HG02840 (cell line): Measurements from ENCODE around the gene ARHGEF17.
A peak's percentile ranks its signal among the peaks of the same experiment; 100 is the strongest.

Source experiments
- ATAC-seq: cut with Tn5 transposase; IDR thresholded peaks from one replicate; pipeline ENCODE4 v1.9.1; 2021; ENCODE audit warnings: mild to moderate bottlenecking, moderate library complexity, moderate number of reproducible peaks; ENCODE audit not compliant: unreplicated experiment, low FRiP score

Gene ARHGEF17

DNA sequence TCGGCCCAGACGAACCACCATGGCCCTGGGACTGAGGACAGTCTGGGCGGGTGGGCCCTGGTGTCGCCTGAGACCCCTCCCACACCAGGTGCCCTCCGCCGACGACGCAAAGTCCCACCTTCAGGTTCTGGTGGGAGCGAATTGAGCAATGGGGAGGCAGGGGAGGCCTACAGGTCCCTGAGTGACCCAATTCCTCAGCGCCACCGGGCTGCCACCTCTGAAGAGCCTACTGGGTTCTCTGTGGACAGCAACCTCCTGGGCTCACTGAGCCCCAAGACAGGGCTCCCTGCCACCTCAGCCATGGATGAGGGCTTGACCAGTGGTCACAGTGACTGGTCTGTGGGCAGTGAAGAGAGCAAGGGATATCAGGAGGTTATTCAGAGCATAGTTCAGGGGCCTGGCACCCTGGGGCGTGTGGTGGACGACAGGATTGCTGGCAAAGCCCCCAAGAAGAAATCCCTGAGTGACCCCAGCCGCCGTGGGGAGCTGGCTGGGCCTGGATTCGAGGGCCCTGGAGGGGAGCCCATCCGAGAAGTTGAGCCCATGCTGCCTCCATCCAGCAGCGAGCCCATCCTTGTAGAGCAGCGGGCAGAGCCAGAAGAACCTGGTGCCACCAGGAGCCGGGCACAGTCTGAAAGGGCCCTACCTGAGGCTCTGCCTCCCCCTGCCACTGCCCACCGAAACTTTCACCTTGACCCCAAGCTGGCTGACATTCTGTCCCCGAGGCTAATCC, 2.8 kb downstream of the ARHGEF17 start:
- ATAC-seq: no peak

DNA sequence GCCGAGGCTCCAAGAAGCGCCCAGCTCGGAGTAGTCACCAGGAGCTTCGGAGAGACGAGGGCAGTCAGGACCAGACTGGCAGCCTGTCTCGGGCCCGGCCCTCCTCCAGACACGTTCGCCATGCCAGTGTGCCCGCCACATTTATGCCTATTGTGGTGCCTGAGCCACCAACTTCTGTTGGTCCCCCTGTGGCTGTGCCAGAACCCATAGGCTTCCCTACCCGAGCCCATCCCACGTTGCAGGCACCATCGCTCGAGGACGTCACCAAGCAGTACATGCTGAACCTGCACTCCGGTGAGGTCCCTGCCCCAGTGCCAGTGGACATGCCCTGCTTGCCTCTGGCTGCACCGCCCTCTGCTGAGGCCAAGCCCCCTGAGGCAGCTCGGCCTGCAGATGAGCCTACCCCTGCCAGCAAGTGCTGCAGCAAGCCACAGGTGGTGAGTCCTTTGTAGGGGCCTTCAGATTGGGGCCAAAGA, 3.4 kb downstream of the ARHGEF17 start:
- ATAC-seq: no peak

DNA sequence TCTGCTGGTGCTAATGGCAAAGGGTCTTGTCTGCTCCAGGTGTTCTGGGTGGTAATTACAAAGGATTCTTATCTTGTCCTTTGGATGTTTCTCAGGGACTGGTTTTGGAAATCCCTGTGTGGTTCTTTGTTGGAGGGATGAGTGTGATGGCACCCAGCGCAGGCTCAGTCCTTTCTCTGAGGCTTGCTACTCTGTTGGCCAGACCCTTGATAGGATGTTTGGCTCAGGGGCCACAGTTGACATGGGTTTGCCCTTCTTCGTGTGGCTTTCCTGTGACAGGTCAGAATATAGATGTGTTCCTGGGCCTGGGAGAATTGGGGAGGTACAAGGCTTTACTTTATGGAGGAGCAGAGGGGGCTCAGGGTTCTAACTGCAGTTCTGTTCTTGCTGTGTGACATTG, 4.0 kb downstream of the ARHGEF17 start:
- ATAC-seq: no peak

DNA sequence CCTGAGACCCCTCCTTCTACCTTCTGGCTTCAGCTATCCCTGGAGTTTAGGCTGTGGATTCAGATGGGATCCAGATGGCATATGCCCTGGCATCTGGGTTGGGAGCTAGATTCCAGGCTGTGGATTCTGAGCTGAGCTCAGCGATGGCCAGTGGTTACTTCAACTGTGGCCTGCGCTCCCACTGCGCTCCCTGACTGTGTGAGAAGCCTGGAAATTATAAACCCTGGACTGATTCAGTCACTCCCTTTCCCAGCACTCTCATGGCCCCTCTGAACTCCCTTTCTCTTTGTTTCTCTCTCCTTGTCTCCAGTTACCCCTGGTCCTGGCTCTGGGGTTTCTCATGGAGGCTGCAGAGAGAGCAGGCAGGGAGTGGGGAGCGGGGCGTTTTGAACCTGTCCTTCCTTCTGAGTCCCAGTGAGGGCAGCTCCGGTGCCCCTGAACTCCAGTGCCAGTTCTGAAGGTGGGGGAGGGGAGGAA, 4.8 kb downstream of the ARHGEF17 start:
- no peak for ATAC-seq

DNA sequence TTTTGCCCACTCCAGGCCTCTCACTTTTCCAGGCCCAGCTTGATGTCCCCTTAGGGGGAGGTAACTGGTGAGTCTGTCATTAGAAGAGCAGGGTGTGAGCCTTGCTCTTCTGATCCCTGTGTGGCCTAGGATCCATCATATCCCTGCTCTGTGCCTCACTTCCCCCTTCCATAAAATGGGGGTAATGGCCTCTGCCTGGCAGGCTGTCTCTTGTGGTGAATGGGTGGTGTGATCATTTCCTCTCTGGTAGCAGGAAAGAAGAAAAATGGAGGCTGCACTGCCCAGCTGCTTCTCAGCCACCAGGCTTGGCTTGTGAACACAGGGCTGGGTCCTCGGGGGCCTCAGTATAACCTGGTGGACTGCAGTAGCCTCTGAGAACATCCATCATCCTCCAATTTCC, 5.6 kb downstream of the ARHGEF17 start:
- ATAC-seq: no peak

DNA sequence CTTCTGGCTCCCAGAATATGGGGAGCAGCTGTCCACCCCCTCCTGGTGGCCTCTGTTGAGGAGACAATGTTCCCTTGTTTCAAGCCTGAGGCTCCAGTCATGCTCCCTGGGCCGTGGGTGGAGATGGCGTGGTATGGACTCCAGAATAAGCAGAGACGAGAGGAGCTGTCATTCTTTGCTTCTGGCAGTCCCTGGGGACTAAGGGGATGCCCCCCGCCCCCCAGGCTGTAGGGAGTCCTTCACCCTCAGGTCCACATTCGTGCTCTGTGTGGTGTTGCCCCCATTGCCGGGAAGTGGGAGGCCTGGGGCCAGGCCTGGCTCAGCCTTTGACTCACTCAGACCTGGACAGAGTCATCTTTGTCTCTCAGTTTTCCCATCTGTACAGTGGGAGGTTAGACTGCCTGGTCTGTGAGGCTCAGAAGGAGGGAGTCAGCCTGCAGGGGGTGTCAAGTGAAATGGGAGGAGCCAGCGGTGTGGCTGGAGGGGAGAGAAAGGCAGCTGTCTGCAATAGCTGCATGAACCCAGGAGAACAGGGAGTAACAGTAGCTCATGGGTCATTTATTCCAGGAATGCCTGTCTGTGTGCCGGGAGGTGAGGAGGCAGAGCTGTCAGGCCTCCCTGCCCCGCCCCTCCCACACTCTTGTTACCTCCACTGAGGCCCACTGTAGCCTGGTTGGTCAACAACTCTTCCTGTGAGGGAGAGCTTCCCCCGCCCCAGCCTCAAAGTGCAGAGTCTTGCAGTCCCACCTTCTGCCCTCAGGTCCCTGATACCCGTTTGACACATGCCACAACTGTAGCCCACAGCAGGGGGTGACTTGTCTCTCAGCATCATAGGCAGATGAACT, 6.3 kb downstream of the ARHGEF17 start:
- ATAC-seq: no peak

DNA sequence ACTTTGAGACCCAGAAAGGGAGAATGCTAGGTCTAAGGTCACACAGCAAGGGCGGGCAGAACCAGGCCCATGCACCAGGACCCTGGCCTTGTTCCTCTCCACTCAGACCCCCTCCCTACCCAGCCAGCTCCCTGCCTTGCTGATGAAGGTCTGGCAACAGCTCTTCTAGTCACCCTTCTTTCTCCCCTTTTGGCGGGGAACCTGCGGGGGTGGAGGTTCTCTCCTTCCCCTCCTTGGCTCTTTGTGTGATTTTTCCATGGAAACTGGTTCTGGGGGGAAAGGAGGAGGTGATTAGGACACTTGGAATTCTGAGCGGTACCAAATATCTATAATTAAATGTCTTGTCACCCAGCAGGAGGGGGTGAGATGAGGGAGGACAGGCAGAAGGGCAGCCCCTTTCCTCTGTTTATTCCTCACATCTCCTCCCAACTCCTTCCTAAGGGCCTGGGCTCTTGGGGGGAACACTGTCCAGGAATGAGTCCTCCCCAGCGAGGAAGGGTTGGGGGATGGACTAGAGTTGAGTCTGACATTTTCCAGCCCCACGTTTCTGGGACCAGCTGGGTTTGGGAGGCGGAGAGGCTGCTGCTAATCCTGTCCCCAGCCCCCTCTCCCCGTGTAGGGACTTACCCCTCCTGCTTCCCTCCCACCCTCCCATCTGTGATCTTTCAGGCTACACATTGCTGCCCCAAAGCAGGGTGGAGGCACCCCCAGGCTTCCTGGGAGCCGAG, 7.4 kb downstream of the ARHGEF17 start:
- ATAC-seq: no peak

DNA sequence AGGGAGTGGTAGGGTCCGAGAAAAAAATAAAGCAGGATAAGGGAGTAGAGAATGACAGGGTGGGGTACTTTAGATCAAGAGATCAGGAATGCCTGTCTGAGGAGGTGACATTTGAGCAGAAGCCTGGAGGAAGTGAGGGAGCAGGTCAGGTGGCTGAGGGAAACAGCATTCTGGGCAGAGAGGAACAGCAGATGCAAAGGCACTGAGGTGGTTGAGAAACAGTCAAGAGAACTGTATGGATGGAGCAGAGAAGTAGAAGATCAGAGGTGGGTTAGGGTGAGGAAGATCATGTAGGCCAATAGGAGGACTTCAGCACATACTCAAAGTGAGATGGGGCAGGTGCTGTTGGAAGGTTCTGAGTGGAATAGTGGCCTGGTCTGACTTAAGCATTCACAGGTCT, 8.3 kb downstream of the ARHGEF17 start:
- ATAC-seq: no peak

DNA sequence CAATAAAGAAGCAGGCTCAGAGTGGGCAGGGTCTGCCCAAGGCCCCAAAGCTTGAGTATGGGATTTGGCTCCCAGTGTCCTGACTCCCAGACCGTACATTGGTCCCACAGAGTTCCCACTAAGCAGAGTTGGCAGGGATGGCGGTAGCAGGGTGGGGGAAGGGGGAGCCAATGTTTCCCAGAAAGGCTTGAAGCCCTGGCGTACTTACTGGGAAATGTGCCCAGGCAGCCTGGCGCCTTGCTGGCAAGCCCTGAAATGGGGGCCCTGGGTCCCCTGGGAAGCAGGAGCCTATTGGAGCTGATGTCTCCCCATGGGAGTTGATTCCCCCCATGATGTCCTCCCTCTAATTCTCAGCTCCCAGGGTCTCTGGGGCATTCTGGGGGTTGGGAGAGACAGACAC, 9.3 kb downstream of the ARHGEF17 start:
- no peak for ATAC-seq

DNA sequence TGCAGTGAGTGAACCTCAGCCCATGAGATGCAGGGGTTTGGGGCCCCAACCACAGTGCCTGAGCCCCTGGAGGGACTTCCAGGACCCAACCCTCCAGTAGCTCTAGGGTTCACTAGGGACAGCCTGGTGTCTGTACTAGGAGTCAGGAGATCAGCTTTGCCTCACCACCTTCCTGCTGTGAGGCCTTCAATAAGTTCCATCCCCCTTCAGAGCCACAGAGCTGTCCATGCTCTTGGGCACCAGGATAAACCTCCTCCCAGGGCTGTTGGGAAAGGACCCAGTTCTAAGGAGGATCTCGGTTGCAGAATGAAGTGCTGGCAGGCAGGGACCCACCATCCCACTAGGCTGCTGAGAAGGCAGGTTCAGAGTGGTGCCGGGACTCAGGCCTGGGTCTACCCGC, 9.7 kb downstream of the ARHGEF17 start:
- no peak for ATAC-seq

DNA sequence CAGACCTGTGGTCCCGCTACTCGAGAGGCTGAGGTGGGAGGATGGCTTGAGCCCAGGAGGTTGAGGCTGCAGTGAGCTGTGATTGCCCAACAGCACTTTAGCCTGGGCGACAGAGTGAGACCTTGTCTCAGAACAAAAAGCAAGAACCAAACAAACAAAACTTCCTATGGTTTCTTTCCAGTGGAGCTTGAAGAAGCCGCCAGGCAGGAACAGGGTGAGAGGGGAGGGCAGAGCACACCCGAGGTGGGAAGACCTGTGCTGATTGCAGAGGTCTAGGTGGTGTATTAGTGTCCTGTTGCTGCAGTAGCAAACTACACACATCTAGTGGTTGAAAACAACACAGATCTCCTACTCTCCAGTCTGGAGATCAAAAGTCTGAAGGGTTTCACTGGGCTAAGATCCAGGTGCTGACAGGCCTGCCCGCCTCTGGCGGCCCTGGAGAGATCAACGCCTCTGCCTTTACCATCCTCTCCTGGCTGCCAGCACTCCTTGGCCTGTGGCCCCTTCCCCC, 10.5 kb downstream of the ARHGEF17 start:
- no peak for ATAC-seq

DNA sequence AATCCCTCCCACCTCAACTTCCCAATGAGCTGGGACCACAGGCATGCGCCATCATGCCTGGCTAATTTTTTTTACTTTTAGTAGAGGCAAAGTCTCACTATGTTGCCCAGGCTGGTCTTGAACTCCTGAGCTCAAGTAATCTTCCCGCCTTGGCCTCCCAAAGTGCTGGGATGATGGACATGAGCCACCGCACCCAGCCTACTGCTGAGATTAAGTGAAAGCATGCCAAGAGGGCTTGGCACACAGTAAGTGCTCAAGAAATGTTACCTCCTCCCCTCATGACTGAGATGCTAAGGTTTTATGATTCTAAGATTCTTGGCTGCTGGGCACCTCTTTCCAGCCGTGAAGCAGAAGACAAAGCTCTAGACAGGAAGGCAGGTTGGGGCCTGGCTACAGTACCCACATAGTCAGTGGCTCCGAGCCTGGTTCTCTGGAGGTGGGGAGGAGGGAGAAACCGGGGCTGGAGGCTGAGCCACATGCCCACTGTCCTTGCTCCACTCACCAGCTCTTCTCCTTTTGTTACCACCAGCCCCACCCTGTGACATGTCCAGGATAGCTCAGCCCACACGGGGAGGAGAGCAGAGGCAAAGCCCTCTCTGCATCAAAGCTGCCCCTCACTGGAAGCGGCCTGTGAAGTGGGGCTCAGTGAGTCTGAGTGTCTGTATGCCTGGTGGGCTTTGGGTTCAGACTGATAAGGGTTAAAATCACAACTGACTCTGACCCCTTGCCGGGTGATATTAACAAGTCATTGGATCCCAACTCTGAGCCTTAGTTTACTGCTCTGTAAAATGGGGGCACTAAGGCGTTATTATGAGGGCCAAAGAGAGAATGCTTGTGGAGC, 12.9 kb downstream of the ARHGEF17 start:
- ATAC-seq: no peak

DNA sequence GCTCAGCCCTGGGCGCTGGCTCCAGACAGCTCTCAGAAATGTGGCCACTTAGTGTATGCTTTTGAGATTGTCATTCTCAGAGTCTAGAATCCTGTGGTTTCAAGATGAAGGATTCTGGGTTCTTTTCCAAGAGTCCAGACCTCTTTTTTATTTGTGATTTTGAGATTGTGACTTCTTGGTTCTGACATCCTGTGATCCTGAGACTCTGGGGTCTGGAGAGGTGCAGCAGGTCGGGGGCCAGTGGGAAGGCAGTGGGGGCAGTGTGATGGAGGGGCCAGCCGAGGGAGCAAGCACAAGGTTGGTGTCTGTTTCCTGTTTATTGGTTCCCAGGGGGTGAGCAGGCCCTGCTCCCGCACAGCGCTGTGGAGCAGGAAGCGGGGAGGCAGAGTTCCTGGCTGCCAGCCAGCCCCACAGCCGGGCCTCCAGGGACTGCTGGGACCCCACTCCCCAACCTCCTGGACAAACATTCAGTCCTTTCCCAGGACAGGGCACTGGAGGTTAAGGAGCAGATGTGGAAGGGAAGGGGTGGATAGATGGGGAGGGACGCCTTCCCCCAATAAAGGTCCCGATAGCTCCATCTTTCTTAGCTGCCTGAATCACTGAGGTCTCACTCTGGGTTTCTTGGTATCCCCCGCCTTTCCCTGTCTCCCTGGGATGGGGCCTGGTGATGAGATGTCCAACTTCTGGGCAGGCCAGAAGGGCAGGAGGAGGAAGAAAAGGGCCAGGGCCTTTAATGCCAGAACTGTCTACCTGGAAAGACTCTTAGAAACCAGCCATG, 13.7 kb downstream of the ARHGEF17 start:
- ATAC-seq: no peak

DNA sequence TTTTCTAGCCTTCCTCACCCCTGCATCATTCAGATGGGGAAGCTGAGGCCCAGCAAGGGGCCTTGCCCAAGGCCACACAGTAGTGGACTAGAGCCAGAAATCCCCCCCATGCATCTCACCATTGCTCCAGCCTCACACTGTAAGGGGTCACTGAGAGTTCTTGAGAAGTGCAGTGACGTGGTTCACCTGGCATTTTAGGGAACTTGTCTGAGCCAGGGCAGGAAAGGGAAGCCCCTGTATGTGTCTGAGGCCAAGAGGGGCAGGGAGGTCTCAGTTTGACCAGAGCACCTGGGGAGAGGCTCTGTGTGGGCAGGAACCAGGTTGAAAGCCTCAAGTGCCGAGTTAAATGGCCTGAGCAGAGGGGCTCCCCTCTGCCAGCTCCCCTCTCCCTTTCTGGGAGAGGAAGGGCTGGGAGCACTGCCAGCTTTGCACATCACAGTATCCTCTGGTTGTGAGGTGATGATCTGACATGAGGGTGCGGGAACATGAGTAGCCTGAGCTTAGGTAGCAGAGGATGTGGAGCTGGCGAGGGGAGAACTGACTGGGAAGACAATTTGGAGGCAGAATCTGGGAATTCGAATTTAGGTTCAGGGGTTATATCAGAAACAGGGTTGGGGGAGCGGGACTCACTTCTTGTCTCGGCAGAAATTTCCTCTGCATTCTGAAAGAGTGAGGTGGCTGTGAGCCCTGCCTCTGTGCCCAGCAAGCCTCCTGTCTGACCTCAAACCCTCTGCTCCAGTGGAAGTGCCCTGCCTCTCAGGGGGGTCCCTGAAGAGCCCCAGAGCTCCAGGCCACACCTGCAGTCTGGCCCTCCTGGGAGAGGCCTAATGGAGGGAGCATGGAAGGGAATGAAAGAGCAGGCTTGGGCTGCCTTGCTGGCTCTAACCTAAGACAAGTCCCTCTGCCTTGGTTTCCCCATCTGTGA, 14.6 kb downstream of the ARHGEF17 start:
- no peak for ATAC-seq

DNA sequence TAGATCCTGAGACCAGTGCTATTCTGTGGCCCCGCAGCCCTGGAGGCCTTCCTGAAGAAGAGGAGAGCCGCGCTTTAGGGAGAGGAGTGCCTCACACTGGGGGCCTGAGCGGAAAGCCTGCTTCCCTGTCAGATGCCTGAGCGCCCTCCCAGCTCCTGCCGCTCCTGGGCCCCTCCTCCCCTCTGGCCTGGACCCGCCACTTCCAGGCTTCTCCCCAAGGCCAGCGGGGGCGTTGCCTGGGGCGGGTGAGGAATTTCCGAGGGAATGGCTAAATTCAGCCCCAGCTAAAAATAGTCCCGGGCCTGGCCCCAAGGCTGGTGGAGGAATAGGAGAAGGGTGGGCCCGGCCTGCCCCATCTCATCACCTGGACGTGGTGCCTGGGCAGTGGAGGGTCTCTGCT, 15.4 kb downstream of the ARHGEF17 start:
- no peak for ATAC-seq

DNA sequence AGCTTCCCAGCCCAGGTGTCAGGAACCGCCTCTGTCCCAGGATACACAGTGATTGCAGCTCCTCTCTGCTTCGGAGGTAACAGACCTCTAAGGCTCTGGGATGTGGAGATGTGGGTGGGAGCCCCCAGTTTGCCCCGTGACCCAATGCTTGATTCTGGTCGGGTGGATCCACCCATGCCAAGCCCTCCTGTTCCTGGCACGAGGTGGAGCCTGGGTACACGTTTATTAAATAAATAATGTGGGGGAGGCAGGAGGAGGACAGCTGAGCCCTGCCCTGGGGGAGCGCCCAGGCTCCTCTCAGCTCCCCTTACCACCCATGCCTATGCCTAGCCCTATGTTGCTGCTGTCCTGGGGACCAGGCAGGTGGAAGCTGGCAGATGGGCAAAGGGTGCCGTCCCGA, 16.0 kb downstream of the ARHGEF17 start:
- no peak for ATAC-seq

DNA sequence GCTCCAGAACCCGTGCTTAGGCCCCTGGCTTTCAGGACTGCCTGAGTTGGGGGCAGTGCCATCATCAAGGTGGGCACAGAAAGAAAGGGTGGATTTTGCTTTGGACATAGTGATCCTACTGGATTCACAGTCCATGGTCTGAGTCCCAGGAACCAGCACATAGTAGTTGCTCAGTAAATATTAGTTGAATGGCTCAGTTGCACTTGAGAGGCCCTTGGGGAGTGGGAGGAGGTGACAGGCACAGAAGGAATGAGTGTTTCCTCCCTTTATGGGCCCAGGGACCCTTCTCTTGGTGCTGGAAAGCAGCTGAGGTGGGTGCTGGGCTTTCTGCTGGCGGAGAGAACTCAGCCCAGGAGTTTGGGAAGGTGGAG, 16.6 kb downstream of the ARHGEF17 start:
- ATAC-seq: peak; percentile 6
